ENCODE data around the gene SEC61B.

The SEC61B gene

DNA sequence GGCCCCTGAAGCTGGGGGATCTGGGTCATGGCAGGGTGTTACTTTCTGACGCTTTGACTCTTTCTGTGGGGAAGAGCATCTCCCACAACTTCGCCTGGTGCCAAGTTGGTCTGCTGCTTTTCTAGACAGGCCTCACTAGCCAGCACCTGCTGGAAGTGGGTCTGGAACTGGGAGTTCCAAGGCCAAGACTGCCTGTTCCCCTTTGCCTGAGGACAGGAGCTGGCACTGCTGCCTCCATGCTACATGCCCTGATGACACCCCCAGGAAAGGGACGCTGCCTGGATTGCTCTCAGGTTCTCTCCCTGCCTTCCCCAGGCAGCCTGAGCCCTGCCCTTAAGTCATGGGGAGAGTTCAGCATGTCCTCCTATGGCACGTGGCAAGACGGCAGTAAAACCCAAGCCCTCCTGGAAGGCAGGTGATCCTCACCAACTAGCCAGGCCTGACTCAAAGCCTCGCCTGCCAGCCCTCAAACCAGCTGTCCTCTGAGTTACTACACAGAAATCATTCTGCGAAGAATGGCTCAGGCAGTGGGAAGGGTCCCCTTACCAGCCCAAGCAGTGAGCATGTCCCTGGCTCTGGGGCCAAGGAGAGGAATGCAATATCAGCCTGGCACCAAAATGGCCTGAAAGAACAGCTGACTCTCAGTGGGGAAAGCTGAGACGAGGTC, 35.8 kb downstream of the SEC61B start:
- DNase-seq (ENCODE audit: low read depth, low spot score): no peak
- in situ Hi-C loops (cut with HindIII; ENCODE audit: low sequenced_read_pairs): no loop called here
- H3K4me3 ChIP-seq (ENCODE audit: low read depth, low read length): no peak overlapping the region
- TF ChIP-seq, protein P1, sequence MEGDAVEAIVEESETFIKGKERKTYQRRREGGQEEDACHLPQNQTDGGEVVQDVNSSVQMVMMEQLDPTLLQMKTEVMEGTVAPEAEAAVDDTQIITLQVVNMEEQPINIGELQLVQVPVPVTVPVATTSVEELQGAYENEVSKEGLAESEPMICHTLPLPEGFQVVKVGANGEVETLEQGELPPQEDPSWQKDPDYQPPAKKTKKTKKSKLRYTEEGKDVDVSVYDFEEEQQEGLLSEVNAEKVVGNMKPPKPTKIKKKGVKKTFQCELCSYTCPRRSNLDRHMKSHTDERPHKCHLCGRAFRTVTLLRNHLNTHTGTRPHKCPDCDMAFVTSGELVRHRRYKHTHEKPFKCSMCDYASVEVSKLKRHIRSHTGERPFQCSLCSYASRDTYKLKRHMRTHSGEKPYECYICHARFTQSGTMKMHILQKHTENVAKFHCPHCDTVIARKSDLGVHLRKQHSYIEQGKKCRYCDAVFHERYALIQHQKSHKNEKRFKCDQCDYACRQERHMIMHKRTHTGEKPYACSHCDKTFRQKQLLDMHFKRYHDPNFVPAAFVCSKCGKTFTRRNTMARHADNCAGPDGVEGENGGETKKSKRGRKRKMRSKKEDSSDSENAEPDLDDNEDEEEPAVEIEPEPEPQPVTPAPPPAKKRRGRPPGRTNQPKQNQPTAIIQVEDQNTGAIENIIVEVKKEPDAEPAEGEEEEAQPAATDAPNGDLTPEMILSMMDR (IDR thresholded peaks at IDR 0.05; ENCODE audit: low read depth, low read length): no peak

DNA sequence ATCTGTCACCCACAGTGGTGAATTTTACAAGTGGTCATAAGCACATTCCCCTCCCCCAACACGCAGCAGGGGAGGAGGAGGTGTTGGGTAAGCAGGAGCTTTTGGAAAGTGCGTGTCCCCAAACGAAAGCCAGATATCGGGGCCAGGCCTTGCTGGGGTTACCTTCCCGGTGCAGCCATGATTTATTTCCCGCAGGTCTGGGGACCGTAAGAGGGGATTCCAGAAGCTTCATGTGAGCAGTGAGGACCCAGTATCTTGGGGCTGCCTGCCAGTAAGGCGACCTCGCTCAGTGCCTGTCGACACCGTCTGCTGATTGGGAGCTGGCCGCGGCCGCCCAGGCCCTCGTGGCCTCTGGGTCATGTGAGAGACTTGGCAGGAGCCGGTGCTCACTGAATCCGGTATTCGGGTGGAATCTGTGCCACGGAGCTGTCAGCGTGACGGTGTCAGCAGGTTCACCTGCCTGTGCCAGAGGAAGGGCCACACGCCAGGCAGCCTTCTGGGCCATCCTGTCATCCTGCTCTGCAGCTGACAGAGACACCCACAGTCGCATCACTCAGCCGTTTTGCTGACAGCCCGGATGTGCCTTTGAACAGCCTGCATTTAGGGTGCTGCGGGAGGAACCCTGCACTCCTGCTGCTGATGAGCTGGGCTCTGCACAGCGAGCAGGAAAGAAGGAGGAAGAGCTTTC, 37.3 kb downstream of the SEC61B start:
- DNase-seq (ENCODE audit: low read depth, low spot score): no peak
- TF ChIP-seq, protein P1 (IDR thresholded peaks at IDR 0.05; ENCODE audit: low read depth, low read length): no peak
- in situ Hi-C loops (cut with HindIII; ENCODE audit: low sequenced_read_pairs): no loop called here
- no peak overlapping the region for H3K4me3 ChIP-seq (ENCODE audit: low read depth, low read length)

DNA sequence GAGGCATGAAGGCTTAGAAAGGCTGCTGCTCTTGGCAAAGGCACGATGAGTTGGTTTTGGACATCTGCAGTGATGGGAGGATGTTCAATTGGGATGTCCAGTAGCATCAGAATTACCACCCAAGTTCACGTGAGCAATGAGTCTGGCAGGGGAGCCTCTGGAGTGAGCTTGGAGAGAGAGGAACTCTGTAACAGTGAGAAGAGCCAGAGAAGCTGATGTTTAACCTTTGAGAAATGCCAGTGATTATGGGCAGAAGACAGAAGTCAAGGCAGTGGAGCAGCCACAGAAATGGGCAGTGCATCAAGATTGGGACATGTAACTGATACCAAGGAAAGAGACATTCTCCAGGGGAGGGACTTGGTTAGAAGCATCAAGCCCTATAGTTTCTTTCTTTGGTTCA, 39.8 kb downstream of the SEC61B start:
- DNase-seq (ENCODE audit: low read depth, low spot score): no peak
- TF ChIP-seq, protein P1 (IDR thresholded peaks at IDR 0.05; ENCODE audit: low read depth, low read length): no peak
- H3K4me3 ChIP-seq (ENCODE audit: low read depth, low read length): no peak overlapping the region
- in situ Hi-C loops (cut with HindIII; ENCODE audit: low sequenced_read_pairs): no loop called here

DNA sequence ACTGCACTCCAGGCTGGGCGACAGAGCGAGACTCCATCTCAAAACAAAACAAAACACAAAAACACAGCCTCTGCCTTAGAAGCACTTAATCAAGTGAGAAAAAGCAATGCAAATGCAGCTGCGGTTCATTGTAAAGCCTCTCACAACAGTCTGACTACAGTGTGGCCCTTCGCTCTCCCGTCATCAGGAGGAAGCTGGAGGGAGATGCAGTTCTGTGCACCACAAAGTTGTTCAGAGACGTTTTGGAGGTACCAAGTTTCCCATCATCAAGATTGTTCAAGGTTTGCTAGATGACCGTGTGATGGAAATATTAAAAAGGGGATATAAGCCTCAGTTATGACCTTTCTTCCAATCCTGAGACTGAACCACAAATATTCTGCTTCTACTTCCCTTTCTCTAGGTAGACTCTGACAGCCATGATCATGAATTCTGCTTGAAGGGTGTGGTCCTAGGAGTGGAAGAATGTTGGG, 40.9 kb downstream of the SEC61B start:
- DNase-seq (ENCODE audit: low read depth, low spot score): no peak
- TF ChIP-seq, protein P1 (IDR thresholded peaks at IDR 0.05; ENCODE audit: low read depth, low read length): no peak
- in situ Hi-C loops (cut with HindIII; ENCODE audit: low sequenced_read_pairs): no loop called here
- H3K4me3 ChIP-seq (ENCODE audit: low read depth, low read length): no peak overlapping the region

DNA sequence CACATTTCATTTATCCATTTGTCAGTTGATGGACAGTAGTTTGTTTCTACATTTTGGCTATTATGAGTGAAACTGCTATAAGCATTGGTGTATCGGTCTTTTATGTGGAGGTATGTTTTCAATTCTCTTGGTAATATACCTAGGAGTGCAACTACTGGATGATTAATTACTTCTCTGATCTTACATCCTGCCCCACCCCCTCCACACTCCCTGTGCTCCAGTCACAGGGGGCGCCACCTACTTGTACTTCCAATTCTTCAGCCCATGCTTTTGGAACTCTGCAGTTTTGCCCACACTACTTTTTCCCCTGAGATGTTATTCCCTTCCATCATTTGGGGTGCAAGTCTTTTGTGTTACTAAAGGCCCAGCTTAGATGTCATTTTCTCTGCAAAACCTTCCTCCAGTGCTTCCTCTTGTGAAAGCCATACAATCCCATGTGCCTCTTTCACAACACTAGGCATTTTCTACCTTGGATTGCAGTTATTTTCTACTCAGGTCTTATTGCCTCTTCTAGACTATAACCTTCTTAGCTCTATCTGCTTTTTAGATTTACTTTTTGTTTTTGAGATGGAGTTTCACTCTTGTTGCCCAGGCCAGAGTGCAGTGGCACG, 42.1 kb downstream of the SEC61B start:
- no peak for DNase-seq (ENCODE audit: low read depth, low spot score)
- TF ChIP-seq, protein P1 (IDR thresholded peaks at IDR 0.05; ENCODE audit: low read depth, low read length): peak; percentile 29
- no peak overlapping the region for H3K4me3 ChIP-seq (ENCODE audit: low read depth, low read length)
- in situ Hi-C loops (cut with HindIII; ENCODE audit: low sequenced_read_pairs): no loop called here

DNA sequence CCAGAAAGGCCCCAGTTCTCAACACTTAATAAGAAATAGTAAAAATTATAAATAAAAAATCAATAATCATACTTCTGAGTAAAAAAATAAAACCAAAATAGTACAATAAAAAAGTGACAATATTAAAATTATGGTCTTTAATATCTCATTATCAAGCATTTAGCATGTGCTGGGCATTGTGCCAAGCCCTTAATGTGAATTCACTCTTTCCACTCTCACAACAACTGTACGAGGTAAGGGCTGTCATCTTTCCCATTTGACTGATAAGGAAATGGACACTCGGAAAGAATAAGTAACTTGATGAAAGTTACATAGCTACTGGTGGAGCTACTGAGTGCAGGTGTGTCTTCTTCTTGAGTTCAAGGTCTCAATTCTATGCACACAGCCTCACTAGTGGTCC, 43.6 kb downstream of the SEC61B start:
- DNase-seq (ENCODE audit: low read depth, low spot score): no peak
- TF ChIP-seq, protein P1 (IDR thresholded peaks at IDR 0.05; ENCODE audit: low read depth, low read length): no peak
- in situ Hi-C loops (cut with HindIII; ENCODE audit: low sequenced_read_pairs): no loop called here
- H3K4me3 ChIP-seq (ENCODE audit: low read depth, low read length): no peak overlapping the region

All from astrocyte of the spinal cord (primary cell).